ENCODE data around the gene MAP1B.
A peak's percentile ranks its signal among the peaks of the same experiment; 100 is the strongest.

MAP1B gene

DNA sequence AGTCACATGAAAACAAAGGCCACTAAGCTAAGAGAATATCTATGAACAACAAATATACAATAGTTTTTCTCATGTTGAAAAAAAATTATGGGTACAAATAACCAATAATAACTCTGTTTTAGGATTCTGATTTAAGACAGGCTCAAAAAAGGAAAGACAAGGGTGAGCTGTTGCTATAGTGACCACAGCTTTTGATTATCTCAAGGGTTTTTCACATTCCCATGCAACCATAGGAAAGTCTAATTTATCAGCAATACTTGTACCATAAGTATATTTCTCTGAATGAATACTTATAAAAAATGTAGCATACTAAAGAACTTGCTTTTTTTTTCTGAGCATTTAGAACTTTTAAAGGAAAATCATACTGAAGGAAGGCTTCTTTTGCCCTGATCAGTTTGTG, 144.7 kb downstream of the MAP1B start:
- no peaks in the 10 kb centered on the region for H3K27me3 ChIP-seq (ENCODE audit: control insufficient read depth in 1 of 2, insufficient read depth in 1 of 2, low read length in 2 of 2)
- no peak overlapping the region for H2BK5ac ChIP-seq (ENCODE audit: low read depth, low read length, poor library complexity, severe bottlenecking)
- no peak overlapping the region for H2BK12ac ChIP-seq (ENCODE audit: low read length in 2 of 2)
- no peak overlapping the region for H4K8ac ChIP-seq (ENCODE audit: low read length)
- no peak overlapping the region for H3K4ac ChIP-seq (ENCODE audit: low read depth in 1 of 2, low read length in 2 of 2)
- no peak overlapping the region for H2BK120ac ChIP-seq (ENCODE audit: low read depth, low read length)
- H2BK15ac ChIP-seq (ENCODE audit: low read depth, poor library complexity, severe bottlenecking) = no peak overlapping the region
- no peak overlapping the region for H4K91ac ChIP-seq (ENCODE audit: low read length)
- no peak overlapping the region for H3K23ac ChIP-seq (ENCODE audit: low read length in 2 of 2)
- no peak overlapping the region for H3K4me2 ChIP-seq (ENCODE audit: low read length, poor library complexity, severe bottlenecking)
- H3K4me3 ChIP-seq (ENCODE audit: insufficient read depth in 1 of 2, low read depth in 1 of 2, low read length in 2 of 2) = no peak overlapping the region
- H3K79me1 ChIP-seq (replicated peaks; ENCODE audit: low read length, poor library complexity, severe bottlenecking) = peaks cover 12% of the 10 kb centered on the region
- no peak for DNase-seq
- H3K14ac ChIP-seq (ENCODE audit: low read length in 2 of 2) = no peak overlapping the region
- H2AK5ac ChIP-seq (ENCODE audit: low read length, severe bottlenecking) = no peak overlapping the region
- H3K27ac ChIP-seq (ENCODE audit: low read length, poor library complexity, severe bottlenecking) = no peak overlapping the region
- no peak overlapping the region for H2AFZ ChIP-seq (ENCODE audit: low read depth, low read length)
- peaks cover 1% of the 10 kb centered on the region for H3K4me1 ChIP-seq (ENCODE audit: control insufficient read depth, insufficient read depth, low read depth, low read length)
- no peaks in the 10 kb centered on the region for H3K36me3 ChIP-seq (ENCODE audit: control insufficient read depth in 1 of 2, insufficient read depth in 2 of 2, low read depth in 1 of 2, low read length in 2 of 2)
- no peak overlapping the region for H3K18ac ChIP-seq (ENCODE audit: low read depth in 1 of 2, low read length in 2 of 2)
- H3K9ac ChIP-seq (ENCODE audit: low read length) = no peak overlapping the region
- no peaks in the 10 kb centered on the region for H3K9me3 ChIP-seq (ENCODE audit: control insufficient read depth, low read length)

DNA sequence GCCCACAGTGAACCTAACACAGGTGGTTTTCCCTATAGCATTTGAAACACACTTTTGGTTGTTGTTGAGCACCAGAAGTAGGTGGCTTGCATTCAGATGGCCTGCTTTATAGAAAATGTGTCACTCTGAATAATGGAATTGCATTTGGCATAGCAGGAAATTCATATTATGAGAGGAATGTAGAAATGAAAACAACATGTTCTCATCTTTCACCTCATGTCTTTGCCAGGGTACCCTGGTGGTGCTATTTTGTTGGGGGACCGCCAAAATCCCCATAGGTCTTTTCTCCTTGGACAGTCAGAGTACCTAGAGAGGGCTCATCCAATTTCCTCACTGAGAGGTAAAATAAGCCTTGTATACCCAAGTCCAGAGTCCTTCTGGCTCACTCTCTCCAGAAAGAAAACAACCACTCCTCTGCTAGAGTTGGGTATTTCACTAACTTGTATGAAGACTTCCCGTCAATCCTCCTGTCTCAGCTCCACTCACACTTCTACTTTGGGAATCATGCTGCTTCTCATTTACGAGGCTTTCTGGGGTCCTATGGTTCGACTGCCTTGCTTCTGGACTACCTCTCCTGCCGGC, 145.4 kb downstream of the MAP1B start:
- H3K14ac ChIP-seq (ENCODE audit: low read length in 2 of 2) = no peak overlapping the region
- H3K79me1 ChIP-seq (replicated peaks; ENCODE audit: low read length, poor library complexity, severe bottlenecking) = peaks cover 15% of the 10 kb centered on the region
- no peaks in the 10 kb centered on the region for H3K9me3 ChIP-seq (ENCODE audit: control insufficient read depth, low read length)
- H2BK15ac ChIP-seq (ENCODE audit: low read depth, poor library complexity, severe bottlenecking) = no peak overlapping the region
- H3K36me3 ChIP-seq (ENCODE audit: control insufficient read depth in 1 of 2, insufficient read depth in 2 of 2, low read depth in 1 of 2, low read length in 2 of 2) = no peaks in the 10 kb centered on the region
- no peak overlapping the region for H4K8ac ChIP-seq (ENCODE audit: low read length)
- 97% methylated on average over 5 of the region's 5 CpGs for WGBS
- H3K27me3 ChIP-seq (ENCODE audit: control insufficient read depth in 1 of 2, insufficient read depth in 1 of 2, low read length in 2 of 2) = no peaks in the 10 kb centered on the region
- no peak overlapping the region for H3K27ac ChIP-seq (ENCODE audit: low read length, poor library complexity, severe bottlenecking)
- no peak for DNase-seq
- no peak overlapping the region for H3K4me2 ChIP-seq (ENCODE audit: low read length, poor library complexity, severe bottlenecking)
- H3K9ac ChIP-seq (ENCODE audit: low read length) = no peak overlapping the region
- no peak overlapping the region for H3K4ac ChIP-seq (ENCODE audit: low read depth in 1 of 2, low read length in 2 of 2)
- no peak overlapping the region for H2BK120ac ChIP-seq (ENCODE audit: low read depth, low read length)
- H2AK5ac ChIP-seq (ENCODE audit: low read length, severe bottlenecking) = no peak overlapping the region
- H4K91ac ChIP-seq (ENCODE audit: low read length) = no peak overlapping the region
- H2AFZ ChIP-seq (ENCODE audit: low read depth, low read length) = no peak overlapping the region
- H3K18ac ChIP-seq (ENCODE audit: low read depth in 1 of 2, low read length in 2 of 2) = peak overlapping the region in 1 of 2 experiments; percentile 9
- H3K4me1 ChIP-seq (ENCODE audit: control insufficient read depth, insufficient read depth, low read depth, low read length) = peaks cover 1% of the 10 kb centered on the region
- no peak overlapping the region for H3K4me3 ChIP-seq (ENCODE audit: insufficient read depth in 1 of 2, low read depth in 1 of 2, low read length in 2 of 2)
- no peak overlapping the region for H2BK5ac ChIP-seq (ENCODE audit: low read depth, low read length, poor library complexity, severe bottlenecking)
- H3K23ac ChIP-seq (ENCODE audit: low read length in 2 of 2) = no peak overlapping the region
- no peak overlapping the region for H2BK12ac ChIP-seq (ENCODE audit: low read length in 2 of 2)

DNA sequence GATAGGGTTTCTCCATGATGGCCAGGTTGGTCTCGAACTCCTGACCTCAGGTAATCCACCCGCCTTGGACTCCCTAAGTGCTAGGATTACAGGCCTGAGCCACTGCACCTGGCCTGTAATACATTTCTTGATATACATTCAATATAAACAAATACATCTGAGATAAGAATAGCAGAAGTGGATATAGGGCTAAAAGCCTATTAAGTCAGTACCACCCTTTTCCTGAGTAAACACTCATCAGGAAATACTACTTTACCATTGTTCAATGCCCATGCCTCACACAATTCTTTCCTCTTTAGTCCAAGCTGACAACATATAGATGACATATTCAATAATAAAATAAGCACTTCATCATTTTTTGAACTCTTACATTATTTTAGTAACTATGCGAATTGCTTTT, 148.0 kb downstream of the MAP1B start:
- H3K4me1 ChIP-seq (ENCODE audit: control insufficient read depth, insufficient read depth, low read depth, low read length) = no peaks in the 10 kb centered on the region
- no peak overlapping the region for H3K4ac ChIP-seq (ENCODE audit: low read depth in 1 of 2, low read length in 2 of 2)
- no peak overlapping the region for H2BK120ac ChIP-seq (ENCODE audit: low read depth, low read length)
- H2BK12ac ChIP-seq (ENCODE audit: low read length in 2 of 2) = no peak overlapping the region
- no peaks in the 10 kb centered on the region for H3K9me3 ChIP-seq (ENCODE audit: control insufficient read depth, low read length)
- H3K23ac ChIP-seq (ENCODE audit: low read length in 2 of 2) = no peak overlapping the region
- no peak overlapping the region for H2AFZ ChIP-seq (ENCODE audit: low read depth, low read length)
- H3K14ac ChIP-seq (ENCODE audit: low read length in 2 of 2) = no peak overlapping the region
- H2BK5ac ChIP-seq (ENCODE audit: low read depth, low read length, poor library complexity, severe bottlenecking) = no peak overlapping the region
- peaks cover 16% of the 10 kb centered on the region for H3K79me1 ChIP-seq (replicated peaks; ENCODE audit: low read length, poor library complexity, severe bottlenecking)
- peaks cover 0 to 3% of the 10 kb centered on the region in 2 experiments for H3K36me3 ChIP-seq (ENCODE audit: control insufficient read depth in 1 of 2, insufficient read depth in 2 of 2, low read depth in 1 of 2, low read length in 2 of 2)
- H3K27me3 ChIP-seq (ENCODE audit: control insufficient read depth in 1 of 2, insufficient read depth in 1 of 2, low read length in 2 of 2) = no peaks in the 10 kb centered on the region
- H3K9ac ChIP-seq (ENCODE audit: low read length) = no peak overlapping the region
- H2BK15ac ChIP-seq (ENCODE audit: low read depth, poor library complexity, severe bottlenecking) = no peak overlapping the region
- no peak overlapping the region for H3K4me3 ChIP-seq (ENCODE audit: insufficient read depth in 1 of 2, low read depth in 1 of 2, low read length in 2 of 2)
- DNase-seq = no peak
- no peak overlapping the region for H2AK5ac ChIP-seq (ENCODE audit: low read length, severe bottlenecking)
- H3K18ac ChIP-seq (ENCODE audit: low read depth in 1 of 2, low read length in 2 of 2) = no peak overlapping the region
- no peak overlapping the region for H3K27ac ChIP-seq (ENCODE audit: low read length, poor library complexity, severe bottlenecking)
- no peak overlapping the region for H3K4me2 ChIP-seq (ENCODE audit: low read length, poor library complexity, severe bottlenecking)
- no peak overlapping the region for H4K91ac ChIP-seq (ENCODE audit: low read length)
- WGBS = 100% methylated on average over 2 of the region's 3 CpGs
- H4K8ac ChIP-seq (ENCODE audit: low read length) = no peak overlapping the region

DNA sequence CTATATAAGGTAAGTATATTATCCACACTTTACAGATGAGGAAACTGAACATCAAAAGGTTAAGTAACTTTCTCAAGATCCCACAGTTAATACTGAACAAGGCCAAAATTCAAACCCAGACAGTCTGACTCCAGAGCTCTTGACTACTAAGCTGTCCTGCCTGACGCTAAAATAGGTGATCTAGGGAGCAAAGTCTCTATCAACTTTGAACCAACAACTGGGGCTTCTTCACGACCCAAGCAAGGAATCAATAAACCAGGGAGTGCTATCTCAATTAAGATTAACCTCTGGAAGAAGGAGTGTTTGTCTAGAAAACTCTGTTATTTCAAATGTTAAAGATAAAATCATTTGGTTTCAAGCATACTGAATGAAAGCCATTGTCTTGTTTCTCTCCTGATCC, 148.4 kb downstream of the MAP1B start:
- Histone ChIP-seq H3K23ac (ENCODE audit: low read length in 2 of 2) (no peak overlapping the region), H3K18ac (ENCODE audit: low read depth in 1 of 2, low read length in 2 of 2) (no peak overlapping the region)
- 88% methylated on average over 1 of the region's 2 CpGs for WGBS

More for the DNA sequence above, 148.4 kb downstream of the MAP1B start:
- Histone ChIP-seq H2BK120ac (ENCODE audit: low read depth, low read length) (no peak overlapping the region), H3K4me3 (ENCODE audit: insufficient read depth in 1 of 2, low read depth in 1 of 2, low read length in 2 of 2) (no peak overlapping the region), H3K36me3 (ENCODE audit: control insufficient read depth in 1 of 2, insufficient read depth in 2 of 2, low read depth in 1 of 2, low read length in 2 of 2) (peaks cover 0 to 3% of the 10 kb centered on the region in 2 experiments), H2BK5ac (ENCODE audit: low read depth, low read length, poor library complexity, severe bottlenecking) (no peak overlapping the region), H4K91ac (ENCODE audit: low read length) (no peak overlapping the region), H3K4me1 (ENCODE audit: control insufficient read depth, insufficient read depth, low read depth, low read length) (no peaks in the 10 kb centered on the region), H3K14ac (ENCODE audit: low read length in 2 of 2) (no peak overlapping the region), H2BK12ac (ENCODE audit: low read length in 2 of 2) (no peak overlapping the region), H4K8ac (ENCODE audit: low read length) (no peak overlapping the region), H2AFZ (ENCODE audit: low read depth, low read length) (no peak overlapping the region), H3K9me3 (ENCODE audit: control insufficient read depth, low read length) (no peaks in the 10 kb centered on the region), H3K79me1 (replicated peaks; ENCODE audit: low read length, poor library complexity, severe bottlenecking) (peaks cover 14% of the 10 kb centered on the region), H3K9ac (ENCODE audit: low read length) (no peak overlapping the region), H3K27ac (ENCODE audit: low read length, poor library complexity, severe bottlenecking) (no peak overlapping the region), H3K27me3 (ENCODE audit: control insufficient read depth in 1 of 2, insufficient read depth in 1 of 2, low read length in 2 of 2) (no peaks in the 10 kb centered on the region), H2BK15ac (ENCODE audit: low read depth, poor library complexity, severe bottlenecking) (no peak overlapping the region), H3K4ac (ENCODE audit: low read depth in 1 of 2, low read length in 2 of 2) (no peak overlapping the region), H2AK5ac (ENCODE audit: low read length, severe bottlenecking) (no peak overlapping the region), H3K4me2 (ENCODE audit: low read length, poor library complexity, severe bottlenecking) (no peak overlapping the region)
- DNase-seq = no peak

All from mesenchymal stem cell (in vitro differentiated cells and primary cell).